Thyroid gland (tissue), 4 donors: Measurements from ENCODE around the gene PPP1R3A.

Experiments used
- CTCF ChIP-seq, 6 experiments: fragments of 200-600 bp in 3 of 6; fragments of 450-650 bp in 3 of 6; sonication (generic) in 3 of 6; IDR thresholded peaks; one replicate each; pipeline ENCODE4 v1.5.1; 2016 to 2019; ENCODE audit warnings: antibody characterized with exemption in 6 of 6, mild to moderate bottlenecking in 2 of 6, inconsistent platforms in 1 of 6, moderate library complexity in 1 of 6
- POLR2A ChIP-seq, 2 donors: fragments of 450-650 bp; IDR thresholded peaks; one replicate each; pipeline ENCODE4 v1.6.1; 2017; ENCODE audit warnings: antibody characterized with exemption in 2 of 2, mild to moderate bottlenecking in 2 of 2, moderate library complexity in 1 of 2

GRCh38 chr7:113832196-113832745 lies 86.5 kb downstream of the PPP1R3A start:
- TF ChIP-seq CTCF (IDR thresholded peaks at IDR 0.05) (no peak), POLR2A (IDR thresholded peaks at IDR 0.05) (no peak)
